GM12892 (cell line): Measurements from ENCODE around the gene OR1M1. TPM values are rescaled to one million over a fixed set of nuclear protein-coding genes. Genes with fewer than 3 reads are reported as not detected.
"Not testable (repeated sequence)": the region's sequence is repeated elsewhere in the genome, so short reads cannot be mapped to it uniquely, and the experiment has no call there.

Source experiments
- DNase-seq: peaks from one replicate; pipeline ENCODE4 v3.0.0; 2011; ENCODE audit not compliant: insufficient read length
- FAIRE-seq: peaks from 2 replicates; lab custom pipeline; 2011; peaks lifted over from hg19 to GRCh38; lab: Jason Lieb, UNC
- POLR2A ChIP-seq: IDR thresholded peaks from 2 replicates; pipeline ENCODE4 v1.6.1; 2011; ENCODE audit warnings: low read depth, low read length, control low read depth
- POLR2AphosphoS5 ChIP-seq: IDR thresholded peaks from 2 replicates; pipeline ENCODE4 v1.6.1; 2011; ENCODE audit warnings: low read depth, low read length, control low read depth
- TAF1 ChIP-seq: IDR thresholded peaks from 2 replicates; pipeline ENCODE4 v1.6.1; 2011; ENCODE audit warnings: low read depth, mild to moderate bottlenecking, control low read depth, low read length, borderline replicate concordance
- polyA plus RNA-seq: library from polyadenylated mRNA; unstranded; fragments of >200 nt; gene quantifications from one replicate; pipeline ENCODE4 v1.2.1, GENCODE V29; 2012; ENCODE audit warnings: missing spikeins, inconsistent platforms; ENCODE audit not compliant: missing spikeins

OR1M1 gene
- not detected for polyA plus RNA-seq

GRCh38 chr19:9086761-9087160, at the start of gene OR1M1:
TSS of gene OR1M1 (plus strand) at chr19:9087061. CDS start at chr19:9093245, 6,184 bp downstream.
- no peak for FAIRE-seq
- no peak for DNase-seq
- TF ChIP-seq TAF1 (no peak), POLR2AphosphoS5 (no peak), POLR2A (no peak)

GRCh38 chr19:9037400-9038062, 49.3 kb upstream of the OR1M1 start:
- DNase-seq (no peak), FAIRE-seq (no peak)
- TF ChIP-seq POLR2AphosphoS5 (no peak), TAF1 (no peak), POLR2A (no peak)

- no peak for DNase-seq
- TF ChIP-seq POLR2AphosphoS5 = no peak
- TF ChIP-seq TAF1 = no peak
- no peak for TF ChIP-seq POLR2A
- no peak for FAIRE-seq
Observed at GRCh38 chr19:9039728-9040127, 47.1 kb upstream of the OR1M1 start.

GRCh38 chr19:9040131-9040530, 46.7 kb upstream of the OR1M1 start:
- DNase-seq (no peak), FAIRE-seq (no peak)
- TF ChIP-seq POLR2AphosphoS5 = no peak

- no peak for TF ChIP-seq TAF1
- FAIRE-seq = no peak
- DNase-seq = no peak
Observed at GRCh38 chr19:9041023-9041422, 45.8 kb upstream of the OR1M1 start.

- DNase-seq (no peak), FAIRE-seq (no peak)
- TF ChIP-seq POLR2AphosphoS5 (no peak), TAF1 (no peak), POLR2A (no peak)
Observed at GRCh38 chr19:9043524-9043923, 43.3 kb upstream of the OR1M1 start.

GRCh38 chr19:9044449-9044848, 42.4 kb upstream of the OR1M1 start:
- TF ChIP-seq TAF1 = no peak
- no peak for TF ChIP-seq POLR2A
- no peak for TF ChIP-seq POLR2AphosphoS5
- FAIRE-seq = no peak
- DNase-seq = no peak

GRCh38 chr19:9046694-9047093, 40.2 kb upstream of the OR1M1 start:
- FAIRE-seq (no peak), DNase-seq (no peak)
- no peak for TF ChIP-seq POLR2AphosphoS5
- no peak for TF ChIP-seq POLR2A
- TF ChIP-seq TAF1 = no peak

- TF ChIP-seq TAF1 (no peak), POLR2AphosphoS5 (no peak), POLR2A (no peak)
- DNase-seq (no peak), FAIRE-seq (no peak)
Observed at GRCh38 chr19:9052894-9053293, 34.0 kb upstream of the OR1M1 start.

- FAIRE-seq, DNase-seq: not testable (repeated sequence)
Observed at GRCh38 chr19:9053674-9054073, 33.2 kb upstream of the OR1M1 start.

- no peak for TF ChIP-seq POLR2A
- no peak for TF ChIP-seq POLR2AphosphoS5
- TF ChIP-seq TAF1 = no peak
- FAIRE-seq (no peak), DNase-seq (no peak)
Observed at GRCh38 chr19:9054207-9054606, 32.7 kb upstream of the OR1M1 start.

- FAIRE-seq = no peak
- no peak for DNase-seq
- TF ChIP-seq TAF1 (no peak), POLR2A (no peak), POLR2AphosphoS5 (no peak)
Observed at GRCh38 chr19:9054765-9055164, 32.1 kb upstream of the OR1M1 start.

GRCh38 chr19:9056131-9056530, 30.7 kb upstream of the OR1M1 start:
- FAIRE-seq, DNase-seq: not testable (repeated sequence)
